GM19240 (cell line): ENCODE results near the gene OLIG1.

ENCODE experiments used
- DNase-seq: peaks from one replicate; pipeline ENCODE4 v3.0.0; 2011; ENCODE audit warnings: low spot score; ENCODE audit not compliant: insufficient read length

OLIG1 gene

GRCh38 chr21:33030633-33031032 lies 39.3 kb upstream of the OLIG1 start:
- no peak for DNase-seq

DNA sequence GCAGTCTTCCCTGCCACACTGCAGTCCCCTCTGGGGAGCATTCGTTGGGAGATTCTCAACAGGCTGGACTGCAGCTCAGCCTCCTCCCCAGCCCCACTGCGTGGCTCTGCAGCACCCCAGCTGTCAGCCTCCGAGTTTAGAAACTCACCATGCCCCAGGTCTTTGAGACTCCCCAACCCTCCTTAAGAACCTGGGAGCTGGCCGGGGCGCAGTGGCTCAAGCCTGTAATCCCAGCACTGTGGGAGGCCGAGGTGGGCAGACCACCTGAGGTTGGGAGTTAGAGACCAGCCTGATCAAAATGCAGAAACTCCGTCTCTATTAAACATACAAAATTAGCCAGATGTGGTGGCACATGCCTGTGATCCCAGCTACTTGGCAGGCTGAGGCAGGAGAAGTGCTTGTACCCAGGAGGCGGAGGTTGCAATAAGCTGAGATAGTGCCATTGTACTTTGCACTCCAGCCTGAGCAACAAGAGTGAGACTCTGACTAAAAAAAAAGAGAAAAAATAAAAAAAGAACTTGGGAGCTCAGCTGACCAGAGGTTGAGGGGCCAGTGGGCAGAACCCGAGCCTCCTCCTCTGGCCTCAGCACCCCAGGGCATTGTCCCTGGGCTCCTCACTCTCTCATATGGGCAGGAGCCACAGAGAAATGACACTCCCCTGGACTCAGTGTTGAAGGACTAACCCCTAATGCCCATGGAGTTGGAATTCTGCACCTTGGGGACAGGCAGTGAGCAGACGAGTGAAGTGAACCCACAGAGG lies 38.6 kb upstream of the OLIG1 start:
- DNase-seq: no peak

DNA sequence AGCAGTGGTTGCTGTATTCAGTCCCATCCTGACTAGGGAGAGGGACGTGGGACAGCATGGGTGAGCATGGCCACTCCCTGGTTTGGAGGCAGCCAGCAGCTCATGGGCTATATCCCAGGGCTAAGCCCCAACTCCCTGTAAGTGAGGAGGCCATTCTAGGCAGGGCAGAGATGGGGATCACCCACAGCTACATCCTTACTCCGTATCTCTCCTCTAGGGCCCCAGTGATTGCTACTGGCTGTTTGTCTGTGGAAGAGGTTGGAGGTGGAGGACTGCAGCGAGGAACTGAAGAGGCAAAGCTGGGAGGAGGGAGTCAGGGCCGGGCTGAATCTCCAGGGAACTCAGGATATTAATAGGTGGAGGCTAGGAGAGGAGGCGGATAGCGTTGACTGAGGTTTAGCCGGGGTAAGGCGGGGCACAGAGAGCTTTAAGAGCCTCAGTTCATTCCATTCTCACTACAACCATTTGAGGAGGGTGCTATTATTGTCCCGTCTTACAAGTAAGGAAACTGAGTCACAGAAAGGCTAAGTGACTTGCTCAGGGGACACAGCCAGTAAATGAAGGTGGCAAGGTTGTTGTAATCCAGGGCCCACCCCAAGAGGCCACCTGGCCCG lies 37.4 kb upstream of the OLIG1 start:
- DNase-seq: no peak

DNA sequence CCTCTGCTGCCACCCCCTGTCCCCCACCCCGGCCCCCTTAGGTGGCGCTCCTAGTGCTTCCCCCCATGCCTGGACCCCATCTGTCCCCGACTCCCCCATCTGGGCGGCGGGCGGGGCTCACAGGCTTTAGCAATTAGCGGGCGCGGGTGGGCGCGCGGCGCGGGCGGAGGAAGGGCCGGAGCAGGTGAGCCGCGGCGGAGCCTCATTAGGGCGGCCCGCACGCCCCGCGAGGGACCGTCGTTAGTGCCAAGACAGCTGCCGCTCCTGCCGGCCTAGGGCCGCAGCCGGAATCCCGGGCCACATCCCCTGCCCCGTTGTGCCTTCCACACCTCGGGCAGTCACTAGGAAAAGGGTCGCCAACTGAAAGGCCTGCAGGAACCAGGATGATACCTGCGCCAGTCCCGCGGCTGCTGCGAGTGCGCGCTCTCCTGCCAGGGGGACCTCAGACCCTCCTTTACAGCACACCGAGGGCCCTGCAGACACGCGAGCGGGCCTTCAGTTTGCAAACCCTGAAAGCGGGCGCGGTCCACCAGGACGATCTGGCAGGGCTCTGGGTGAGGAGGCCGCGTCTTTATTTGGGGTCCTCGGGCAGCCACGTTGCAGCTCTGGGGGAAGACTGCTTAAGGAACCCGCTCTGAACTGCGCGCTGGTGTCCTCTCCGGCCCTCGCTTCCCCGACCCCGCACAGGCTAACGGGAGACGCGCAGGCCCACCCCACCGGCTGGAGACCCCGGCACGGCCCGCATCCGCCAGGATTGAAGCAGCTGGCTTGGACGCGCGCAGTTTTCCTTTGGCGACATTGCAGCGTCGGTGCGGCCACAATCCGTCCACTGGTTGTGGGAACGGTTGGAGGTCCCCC lies 36.6 kb upstream of the OLIG1 start:
- no peak for DNase-seq

DNA sequence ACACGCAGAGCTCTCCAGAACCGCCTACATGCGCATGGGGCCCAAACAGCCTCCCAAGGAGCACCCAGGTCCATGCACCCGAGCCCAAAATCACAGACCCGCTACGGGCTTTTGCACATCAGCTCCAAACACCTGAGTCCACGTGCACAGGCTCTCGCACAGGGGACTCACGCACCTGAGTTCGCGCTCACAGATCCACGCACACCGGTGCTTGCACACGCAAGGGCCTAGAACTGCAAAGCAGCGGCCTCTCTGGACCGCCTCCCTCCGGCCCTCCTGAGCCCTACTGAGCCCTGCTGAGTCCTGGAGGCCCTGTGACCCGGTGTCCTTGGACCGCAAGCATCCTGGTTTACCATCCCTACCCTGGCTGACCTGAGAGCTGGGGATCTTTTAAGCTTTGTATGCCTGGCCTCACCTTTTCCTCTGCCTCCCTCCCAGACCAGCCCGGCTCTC lies 36.0 kb upstream of the OLIG1 start:
- DNase-seq: no peak

DNA sequence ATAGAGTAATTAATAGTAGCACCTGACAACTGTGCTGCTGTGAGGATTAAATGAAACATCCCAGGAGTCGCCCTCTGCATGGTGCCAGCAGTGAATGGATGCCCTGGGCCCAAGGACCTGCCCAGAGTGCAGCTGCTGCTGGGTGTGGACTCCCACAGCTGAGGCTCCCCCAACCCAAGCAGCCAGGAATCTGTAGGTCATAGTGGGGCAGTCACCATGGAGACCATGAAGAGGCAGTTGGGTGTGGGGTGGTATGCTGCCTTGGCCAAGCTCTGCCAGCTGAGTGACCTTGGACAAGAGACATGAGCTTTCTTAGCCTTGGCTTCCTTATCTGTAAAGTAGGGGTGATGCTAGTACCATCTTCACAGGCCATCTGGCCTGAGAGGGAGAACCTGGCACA lies 34.8 kb upstream of the OLIG1 start:
- DNase-seq: no peak

DNA sequence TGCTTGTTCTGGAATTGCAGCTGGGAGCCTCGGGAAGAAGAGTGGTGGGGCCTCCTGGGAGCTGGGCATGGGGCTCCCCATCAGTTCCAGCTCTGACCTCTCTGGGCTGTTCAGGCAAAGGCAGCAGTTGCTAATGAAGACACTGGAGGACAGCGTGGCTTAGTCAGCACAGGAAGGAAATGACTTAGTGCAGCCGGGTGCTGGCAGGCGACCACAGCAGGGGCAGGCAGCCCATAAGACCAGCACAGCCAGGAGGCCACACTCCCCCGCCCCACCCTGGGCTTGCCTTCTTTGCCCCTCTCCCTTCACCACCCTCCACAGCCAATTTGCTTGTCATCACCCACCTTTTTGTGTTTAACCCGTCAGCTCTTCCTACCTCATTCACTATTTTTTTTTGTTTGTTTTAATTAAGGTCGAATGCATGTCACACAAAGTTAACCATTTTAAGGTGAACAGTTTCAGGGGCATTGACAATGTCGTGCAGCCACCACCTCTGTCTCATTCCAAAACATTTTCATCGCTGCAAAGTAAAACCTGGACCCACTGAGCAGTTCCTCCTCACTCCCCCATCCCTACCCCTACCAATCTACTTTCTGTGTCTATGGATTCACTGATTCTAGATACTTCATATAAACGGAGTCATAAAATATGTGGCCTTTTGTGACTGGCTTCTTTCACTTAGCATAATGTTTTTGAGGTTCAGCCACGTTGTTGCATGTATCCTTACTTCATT lies 33.3 kb upstream of the OLIG1 start:
- no peak for DNase-seq

DNA sequence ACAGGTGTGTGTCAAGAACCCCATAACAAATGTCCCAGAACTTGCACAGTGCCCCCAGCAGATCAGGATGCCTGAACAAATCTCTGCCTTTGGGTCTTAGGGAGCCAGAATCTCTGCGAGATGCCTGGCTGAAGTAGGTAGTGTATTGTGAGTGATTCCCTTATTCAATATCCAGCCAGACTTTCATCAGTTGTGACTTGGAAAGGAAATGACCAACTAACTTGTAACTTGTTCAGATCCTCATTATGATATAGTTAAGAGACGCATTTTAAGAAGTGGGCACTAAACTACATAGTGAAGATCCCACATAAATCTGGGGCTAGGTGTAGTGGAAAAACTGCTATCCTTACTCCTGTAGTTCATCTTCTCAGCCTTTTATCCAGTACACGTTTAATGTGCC lies 32.4 kb upstream of the OLIG1 start:
- DNase-seq: no peak

GRCh38 chr21:33039536-33039935 lies 30.4 kb upstream of the OLIG1 start:
- no peak for DNase-seq

GRCh38 chr21:33040215-33040614 lies 29.7 kb upstream of the OLIG1 start:
- no peak for DNase-seq

- DNase-seq: no peak
These were observed 28.0 kb upstream of the OLIG1 start for GRCh38 chr21:33041981-33042380.

DNA sequence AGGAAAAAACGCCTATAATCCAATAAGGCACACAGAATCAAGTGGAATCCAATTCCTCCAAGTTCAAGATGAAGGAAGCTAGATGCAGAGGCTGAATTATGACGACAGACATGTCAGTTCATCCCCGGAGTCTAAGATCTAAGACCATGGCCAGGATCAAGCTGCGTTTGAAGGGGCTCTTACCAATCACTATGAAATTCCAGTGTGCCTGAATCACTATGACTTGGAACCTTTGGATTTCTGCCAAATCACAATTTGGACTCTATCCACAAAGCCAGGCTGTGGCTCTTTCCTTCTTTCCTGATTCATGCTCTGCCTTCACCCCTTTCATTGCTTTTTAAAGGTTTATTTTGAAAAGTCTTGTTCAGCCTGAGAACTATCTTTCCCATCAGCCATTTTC lies 27.1 kb upstream of the OLIG1 start:
- no peak for DNase-seq

DNA sequence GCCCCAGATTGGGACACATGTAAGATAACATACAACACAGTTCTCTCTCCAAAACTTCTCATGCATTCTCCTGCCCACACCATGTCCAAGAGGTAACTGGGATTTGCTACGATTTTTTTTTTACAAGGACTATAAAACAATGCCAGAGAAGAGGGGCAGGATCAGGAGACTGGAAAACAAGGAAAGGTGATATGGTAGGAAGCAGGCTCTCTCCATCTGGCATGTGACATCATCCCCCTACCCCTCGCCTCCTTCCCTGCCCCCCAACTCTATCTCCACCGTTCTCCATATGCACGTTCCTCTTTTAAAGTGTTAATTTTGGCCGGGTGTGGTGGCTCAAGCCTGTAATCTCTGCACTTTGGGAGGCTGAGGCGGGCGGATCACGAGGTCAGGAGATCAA lies 23.5 kb upstream of the OLIG1 start:
- DNase-seq: no peak

GRCh38 chr21:33047231-33047630 lies 22.7 kb upstream of the OLIG1 start:
- DNase-seq: no peak

- DNase-seq: no peak
These were observed 18.0 kb upstream of the OLIG1 start for GRCh38 chr21:33051925-33052324.

DNA sequence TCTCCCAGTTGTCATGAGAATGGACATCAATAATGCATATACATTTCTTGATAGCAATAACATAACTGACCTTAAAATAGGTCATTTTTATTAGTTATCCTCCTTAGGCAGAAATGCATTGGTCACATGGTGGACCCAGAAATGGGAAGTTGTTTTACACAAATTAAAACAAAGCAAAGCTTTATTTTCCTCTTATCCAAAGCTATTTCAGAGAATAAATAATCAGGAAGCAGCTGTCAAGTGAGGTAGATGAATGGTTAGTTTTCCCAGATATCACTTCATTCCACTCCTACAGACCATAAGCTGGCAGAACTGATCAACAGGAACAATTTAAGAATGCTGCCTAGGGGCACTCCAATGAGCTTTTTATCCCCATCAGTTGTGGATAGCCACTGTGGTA lies 16.0 kb upstream of the OLIG1 start:
- no peak for DNase-seq

- DNase-seq: no peak
These were observed 13.9 kb upstream of the OLIG1 start for GRCh38 chr21:33055991-33056390.

DNA sequence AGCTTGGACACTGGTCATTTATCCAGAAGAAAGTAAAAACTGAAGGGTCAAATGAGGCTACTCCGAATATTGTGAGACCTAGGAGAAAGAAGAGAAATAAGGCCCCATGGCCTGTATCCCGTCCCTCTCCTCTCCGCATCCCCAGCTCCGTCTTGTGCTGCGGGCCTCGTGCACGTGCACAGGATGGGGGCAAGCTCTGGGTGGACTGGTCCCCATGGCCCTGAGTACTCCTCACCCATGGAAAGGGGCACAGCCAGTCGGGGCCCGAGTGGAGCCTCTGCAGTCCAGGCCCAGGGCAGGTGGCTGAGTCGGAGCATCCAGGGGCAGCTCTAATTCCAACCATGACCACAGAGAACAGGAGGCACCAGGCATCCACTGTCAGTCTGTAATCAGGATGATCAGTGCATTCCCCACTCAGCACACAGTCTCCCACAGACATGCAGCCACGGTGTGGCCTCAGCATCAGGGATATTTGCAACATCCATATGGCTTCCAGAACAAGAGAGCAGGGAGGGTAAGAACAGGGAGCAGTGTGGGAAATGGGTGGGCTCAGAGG lies 12.5 kb upstream of the OLIG1 start:
- DNase-seq: no peak

DNA sequence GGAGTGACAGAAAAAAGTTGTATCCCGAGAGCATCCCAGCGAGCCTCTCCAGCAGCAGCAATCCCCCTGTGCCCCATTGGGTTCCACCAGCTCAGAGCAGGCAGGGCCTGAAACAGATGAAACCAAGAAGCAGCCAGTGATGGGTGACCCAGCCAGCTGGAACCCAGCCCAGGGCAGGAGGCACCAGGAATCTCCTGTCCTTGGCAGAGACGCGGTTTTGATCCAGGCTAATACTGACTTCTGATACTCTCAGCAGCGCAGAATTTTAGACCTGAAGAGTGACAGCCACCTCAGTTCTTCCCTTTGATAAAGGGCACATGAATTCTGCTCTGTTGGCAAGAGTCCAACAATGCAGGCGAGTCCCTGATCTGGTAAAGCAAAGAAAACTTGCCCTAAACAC lies 11.4 kb upstream of the OLIG1 start:
- DNase-seq: no peak

DNA sequence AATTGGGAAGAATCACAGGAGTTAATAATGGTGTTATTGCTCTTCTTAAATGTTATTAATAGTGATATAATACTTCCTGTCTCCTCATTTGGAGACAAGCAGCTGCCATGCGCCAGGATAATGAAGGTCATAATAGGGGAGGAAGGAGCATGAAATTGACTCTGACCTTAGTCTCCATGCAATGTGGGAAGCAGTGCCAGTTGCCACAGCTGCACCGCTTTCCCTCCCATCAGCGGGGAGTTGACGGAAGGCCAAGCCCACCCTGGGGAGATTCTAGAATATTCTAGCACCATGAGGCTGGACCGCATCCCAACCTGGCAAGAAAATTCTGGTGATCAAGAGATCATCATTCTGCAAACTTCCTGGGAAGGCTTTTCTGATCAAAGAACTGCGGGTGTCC lies 11.0 kb upstream of the OLIG1 start:
- DNase-seq: no peak

- no peak for DNase-seq
These were observed 10.5 kb upstream of the OLIG1 start for GRCh38 chr21:33059380-33059841.
